HG03439 (cell line): ENCODE measurements around the gene PBX1.

Source experiments
- ATAC-seq: cut with Tn5 transposase; IDR thresholded peaks from one replicate; pipeline ENCODE4 v1.9.1; 2021; ENCODE audit warnings: mild to moderate bottlenecking, moderate library complexity; ENCODE audit not compliant: unreplicated experiment

The PBX1 gene

GRCh38 chr1:164794356-164794755 lies 235.4 kb downstream of the PBX1 start:
- no peak for ATAC-seq

GRCh38 chr1:164796916-164797315 lies 237.9 kb downstream of the PBX1 start:
- no peak for ATAC-seq

GRCh38 chr1:164801246-164801731 lies 242.3 kb downstream of the PBX1 start:
- no peak for ATAC-seq

- ATAC-seq = no peak
Measured at GRCh38 chr1:164801791-164802502, 243.0 kb downstream of the PBX1 start.

GRCh38 chr1:164802529-164803282 lies 243.7 kb downstream of the PBX1 start:
- ATAC-seq = no peak

GRCh38 chr1:164803366-164803765 lies 244.4 kb downstream of the PBX1 start:
- ATAC-seq = no peak

- no peak for ATAC-seq
Measured at GRCh38 chr1:164804366-164804765, 245.4 kb downstream of the PBX1 start.

GRCh38 chr1:164805399-164805798 lies 246.4 kb downstream of the PBX1 start:
- ATAC-seq = no peak

GRCh38 chr1:164806531-164806930 lies 247.5 kb downstream of the PBX1 start:
- ATAC-seq = no peak

- no peak for ATAC-seq
Measured at GRCh38 chr1:164813776-164814175, 254.8 kb downstream of the PBX1 start.

GRCh38 chr1:164821648-164822047 lies 262.7 kb downstream of the PBX1 start:
- ATAC-seq = no peak

- no peak for ATAC-seq
Measured at GRCh38 chr1:164823486-164824279, 264.7 kb downstream of the PBX1 start.

GRCh38 chr1:164824542-164824941 lies 265.6 kb downstream of the PBX1 start:
- no peak for ATAC-seq

GRCh38 chr1:164830628-164831027 lies 271.6 kb downstream of the PBX1 start:
- ATAC-seq = no peak

GRCh38 chr1:164834641-164835040 lies 275.7 kb downstream of the PBX1 start:
- no peak for ATAC-seq

- no peak for ATAC-seq
Measured at GRCh38 chr1:164836614-164837018, 277.6 kb downstream of the PBX1 start.

- no peak for ATAC-seq
Measured at GRCh38 chr1:164838786-164839185, 279.8 kb downstream of the PBX1 start.

GRCh38 chr1:164840936-164841335 lies 282.0 kb downstream of the PBX1 start:
- ATAC-seq = no peak

- ATAC-seq = no peak
Measured at GRCh38 chr1:164841702-164842465, 282.9 kb downstream of the PBX1 start.

- ATAC-seq = no peak
Measured at GRCh38 chr1:164842870-164843269, 283.9 kb downstream of the PBX1 start.
